GM12878 (cell line): ENCODE results near the gene ZNF641. TPM values are rescaled to one million over a fixed set of nuclear protein-coding genes. Genes with fewer than 3 reads are reported as not detected.

Experiments
- ATAC-seq: fragments of 200-7000 bp; cut with Tn5 transposase; 3 replicates; pipeline ENCODE4 v1.9.1; 2020; ENCODE audit warnings: mild to moderate bottlenecking, moderate library complexity
- BruUV-seq: library from RNA; stranded (reverse); fragments of 400-500 nt; replicated peaks from 2 replicates; lab custom pipeline; 2021; lab: Mats Ljungman, UMichigan
- CTCF ChIA-PET: fragments of 300-600 bp; sonication (Branson Sonifier 250); formaldehyde crosslinking; extraction: SDS; loops from one replicate; lab custom pipeline; 2021; ENCODE audit warnings: inconsistent platforms; lab: Yijun Ruan, JAX
- POLR2A ChIA-PET: fragments of 350-600 bp; formaldehyde crosslinking; extraction: SDS; loops from one replicate; lab custom pipeline; 2021; ENCODE audit warnings: inconsistent platforms; lab: Charles Lee
- RAD21 ChIA-PET: fragments of 300-600 bp; sonication (Branson Sonifier 250); formaldehyde crosslinking; loops from one replicate; lab custom pipeline; 2023; ENCODE audit warnings: antibody characterized with exemption; ENCODE audit not compliant: unreplicated experiment; lab: Charles Lee
- SMC1A ChIA-PET: fragments of 300-600 bp; sonication (Branson Sonifier 250); formaldehyde crosslinking; loops from one replicate; lab custom pipeline; 2023; ENCODE audit not compliant: unreplicated experiment, uncharacterized antibody; lab: Charles Lee
- DNase-seq: peaks from one replicate; pipeline ENCODE4 v3.0.0-alpha.2; 2011; ENCODE audit warnings: low read depth, low spot score
- FAIRE-seq: peaks from 3 replicates; lab custom pipeline; 2011; peaks lifted over from hg19 to GRCh38; lab: Jason Lieb, UNC
- H2AFZ ChIP-seq: 2 replicates; pipeline ENCODE4 v1.6.0; 2011; ENCODE audit warnings: low read depth, low read length, control low read depth; ENCODE audit not compliant: control insufficient read depth
- H3K27ac ChIP-seq: 2 replicates; pipeline ENCODE4 v1.5.1; 2011; ENCODE audit warnings: control low read depth; ENCODE audit not compliant: control insufficient read depth, insufficient read depth
- H3K27me3 ChIP-seq, 2 experiments: replicated peaks in 1 of 2; 2 replicates each; pipeline versions ENCODE4 v1.6.0 to v1.6.1; 2011; ENCODE audit warnings: low read length in 1 of 2; ENCODE audit not compliant: control insufficient read depth in 2 of 2, insufficient read depth in 2 of 2
- H3K36me3 ChIP-seq, 2 experiments: 2 replicates each; pipeline ENCODE4 v1.5.1; 2011; ENCODE audit warnings: low read length in 1 of 2; ENCODE audit not compliant: control insufficient read depth in 2 of 2, insufficient read depth in 2 of 2
- H3K4me1 ChIP-seq: 2 replicates; pipeline ENCODE4 v1.6.1; 2011; ENCODE audit warnings: mild to moderate bottlenecking, low read length, moderate library complexity, mixed read lengths; ENCODE audit not compliant: control insufficient read depth, insufficient read depth
- H3K4me2 ChIP-seq: 2 replicates; pipeline ENCODE4 v1.6.0; 2011; ENCODE audit warnings: control low read depth; ENCODE audit not compliant: control insufficient read depth, insufficient read depth
- H3K4me3 ChIP-seq: fragments of 200-600 bp; sonication (generic); 2 replicates; pipeline ENCODE4 v1.5.1; 2016
- H3K79me2 ChIP-seq: 2 replicates; pipeline ENCODE4 v1.6.0; 2011; ENCODE audit warnings: low read length; ENCODE audit not compliant: control insufficient read depth, insufficient read depth
- H3K9ac ChIP-seq: 2 replicates; pipeline ENCODE4 v1.8.0; 2011; ENCODE audit warnings: low read length, control low read depth, mixed read lengths; ENCODE audit not compliant: control insufficient read depth, insufficient read depth
- H3K9me3 ChIP-seq: replicated peaks from 3 replicates; pipeline ENCODE4 v1.5.1; 2011; ENCODE audit warnings: mild to moderate bottlenecking, low read length; ENCODE audit not compliant: control insufficient read depth, insufficient read depth
- H4K20me1 ChIP-seq: 2 replicates; pipeline ENCODE4 v1.6.0; 2011; ENCODE audit not compliant: control insufficient read depth, insufficient read depth
- BCLAF1 ChIP-seq: fragments of 450-650 bp; IDR thresholded peaks from 2 replicates; pipeline ENCODE4 v1.6.1; 2017; ENCODE audit warnings: antibody characterized with exemption, mild to moderate bottlenecking, moderate library complexity
- DPF2 ChIP-seq: fragments of 450-650 bp; IDR thresholded peaks from 2 replicates; pipeline ENCODE4 v1.6.1; 2017; ENCODE audit warnings: mild to moderate bottlenecking
- E2F4 ChIP-seq: IDR thresholded peaks from 2 replicates; pipeline ENCODE4 v1.6.1; 2012; ENCODE audit warnings: low read depth, low read length, improper control_type of control experiment
- ETV6 ChIP-seq, 2 experiments: fragments of 450-650 bp in 1 of 2; IDR thresholded peaks in 1 of 2; conservative IDR thresholded peaks in 1 of 2; 2 replicates each; pipeline ENCODE4 v1.6.1; 2014; ENCODE audit warnings: antibody characterized with exemption in 1 of 2, borderline replicate concordance in 1 of 2, low read depth in 1 of 2, mild to moderate bottlenecking in 1 of 2, moderate library complexity in 1 of 2
- HDAC2 ChIP-seq: fragments of 200-600 bp; sonication (generic); IDR thresholded peaks from 2 replicates; pipeline ENCODE4 v1.6.1; 2017
- IKZF1 ChIP-seq: fragments of 450-650 bp; conservative IDR thresholded peaks from 2 replicates; pipeline ENCODE4 v1.6.1; 2017; ENCODE audit warnings: antibody characterized with exemption, mild to moderate bottlenecking
- JUND ChIP-seq: IDR thresholded peaks from 2 replicates; pipeline ENCODE4 v1.6.1; 2012; ENCODE audit warnings: low read depth, mild to moderate bottlenecking, low read length, improper control_type of control experiment, moderate library complexity
- PAX8 ChIP-seq: fragments of 450-650 bp; IDR thresholded peaks from 2 replicates; pipeline ENCODE4 v1.6.1; 2017; ENCODE audit warnings: mild to moderate bottlenecking, moderate library complexity
- RBBP5 ChIP-seq: fragments of 200-600 bp; sonication (generic); conservative IDR thresholded peaks from 2 replicates; pipeline ENCODE4 v1.6.1; 2016
- SIN3A ChIP-seq: IDR thresholded peaks from 2 replicates; pipeline ENCODE4 v1.6.1; 2012; ENCODE audit warnings: low read depth, low read length, improper control_type of control experiment
- SMAD1 ChIP-seq: fragments of 450-650 bp; IDR thresholded peaks from 2 replicates; pipeline ENCODE4 v1.6.1; 2018; ENCODE audit warnings: mild to moderate bottlenecking, low read depth; ENCODE audit not compliant: partially characterized antibody
- SREBF2 ChIP-seq: IDR thresholded peaks from 2 replicates; pipeline ENCODE4 v1.6.1; 2012; ENCODE audit warnings: mild to moderate bottlenecking, low read length
- YBX1 ChIP-seq: fragments of 450-650 bp; IDR thresholded peaks from 2 replicates; pipeline ENCODE4 v1.6.1; 2016; ENCODE audit warnings: antibody characterized with exemption
- ZBED1 ChIP-seq: IDR thresholded peaks from 2 replicates; pipeline ENCODE4 v1.6.1; 2016; ENCODE audit warnings: borderline replicate concordance
- ZBTB4 ChIP-seq: fragments of 450-650 bp; formaldehyde crosslinking; IDR thresholded peaks from 2 replicates; pipeline ENCODE4 v1.4.0; 2022; ENCODE audit warnings: mild to moderate bottlenecking, moderate library complexity
- ZZZ3 ChIP-seq: IDR thresholded peaks from 2 replicates; pipeline ENCODE4 v1.6.1; 2011; ENCODE audit warnings: low read depth; ENCODE audit not compliant: control insufficient read depth, insufficient read length
- WGBS: methylation state at CpG from one replicate; pipeline ENCODE4 v1.1.6; 2016; ENCODE audit warnings: low lambda C conversion rate; ENCODE audit not compliant: insufficient replicate concordance, insufficient coverage; ENCODE audit errors: missing lambda C conversion rate; 5-methylcytosine and 5-hydroxymethylcytosine counted together
- in situ Hi-C: fragments of 300-500 bp; cut with MboI; formaldehyde crosslinking; loops from 9 replicates; pipeline ENCODE4 v1.14.3; 2018; ENCODE audit warnings: mixed read lengths
- intact Hi-C: fragments of 100-400 bp; cut with micrococcal nuclease; formaldehyde crosslinking; loops from one replicate; pipeline ENCODE4 v1.14.2; 2022; ENCODE audit not compliant: unreplicated experiment
- polyA plus RNA-seq, 11 experiments: library from polyadenylated mRNA; depleted of rRNA in 4 of 11; unstranded in 6 of 11; stranded (reverse) in 5 of 11; fragments of >200 nt; fragmentation: Nextera tagmentation in 4 of 11; fragmentation: Illumina TruSeq in 1 of 11; extraction: Ambion mirVana in 4 of 11; extraction: Trizol in 1 of 11; gene quantifications; 1 replicate in 1 of 11; 2 replicates in 10 of 11; pipeline versions ENCODE4 v1.2.1 to v1.2.3, GENCODE V29; 2011 to 2016; ENCODE audit warnings: inconsistent platforms in 2 of 11, missing spikeins in 2 of 11, low read depth in 1 of 11
- total RNA-seq, 4 experiments: library from RNA; depleted of rRNA in 3 of 4; stranded (reverse); fragments of >200 nt in 3 of 4; fragmentation: Illumina TruSeq in 1 of 4; extraction: Trizol in 1 of 4; gene quantifications; 2 replicates each; pipeline versions ENCODE4 v1.2.1 to v1.2.3, GENCODE V29; 2013 to 2021

Gene ZNF641
- total and polyA plus RNA-seq, 10 of the 15 experiments (the other 5 are each of a cell fraction or from before 2014, with no cell fraction given): 1.1 to 10.3 (median 6.3) TPM

- Histone ChIP-seq H3K27me3 (no peaks in the 10 kb centered on the region; a peak in 1 of 4 replicates), H3K4me1 (no peaks in the 10 kb centered on the region), H2AFZ (no peak overlapping the region), H3K4me2 (no peak overlapping the region), H3K27ac (no peak overlapping the region), H4K20me1 (no peaks in the 10 kb centered on the region), H3K36me3 (no peaks in the 10 kb centered on the region), H3K79me2 (no peaks in the 10 kb centered on the region), H3K4me3 (no peak overlapping the region), H3K9me3 (no peaks in the 10 kb centered on the region), H3K9ac (no peak overlapping the region)
- SMC1A ChIA-PET: no interaction called here
- ATAC-seq: no peak
- CTCF ChIA-PET: no interaction called here
- POLR2A ChIA-PET: no interaction called here
- BruUV-seq: no TSS peak
- TF ChIP-seq RBBP5: no peak
- TF ChIP-seq IKZF1: no peak
- TF ChIP-seq HDAC2: no peak
- TF ChIP-seq ZZZ3: no peak
- TF ChIP-seq DPF2: no peak
- no peak for TF ChIP-seq SREBF2
- TF ChIP-seq YBX1: no peak
- TF ChIP-seq SMAD1: no peak
- TF ChIP-seq SIN3A: no peak
- TF ChIP-seq PAX8: no peak
- no peak for TF ChIP-seq JUND
- TF ChIP-seq E2F4: no peak
- TF ChIP-seq BCLAF1: no peak
- TF ChIP-seq ETV6 (conservative IDR thresholded peaks at IDR 0.05 in 1 of 2, IDR thresholded peaks at IDR 0.05 in 1 of 2; ENCODE audit: borderline replicate concordance in 1 of 2, low read depth in 1 of 2): no peak
- TF ChIP-seq ZBTB4 (CRISPR knock-in tag): no peak
- TF ChIP-seq ZBED1: no peak
- no peak for DNase-seq
- in situ Hi-C loops: no loop called here
- 44% methylated on average over 1 of the region's 1 CpG for WGBS
- intact Hi-C loops: no loop called here
- no peak for FAIRE-seq
- RAD21 ChIA-PET: no interaction called here
Measured at GRCh38 chr12:48380596-48380995, 29.9 kb upstream of the ZNF641 start.
